HG03280 (cell line): Measurements from ENCODE around the gene COBL.
"Not testable (repeated sequence)": the region's sequence is repeated elsewhere in the genome, so short reads cannot be mapped to it uniquely, and the experiment has no call there.

Experiments
- ATAC-seq: cut with Tn5 transposase; IDR thresholded peaks from one replicate; pipeline ENCODE4 v1.9.1; 2021; ENCODE audit warnings: mild to moderate bottlenecking, moderate library complexity; ENCODE audit not compliant: unreplicated experiment

COBL gene

GRCh38 chr7:51013861-51014511 lies 302.6 kb downstream of the COBL start:
- ATAC-seq = no peak

GRCh38 chr7:51013218-51013786 lies 303.3 kb downstream of the COBL start:
- ATAC-seq = no peak

GRCh38 chr7:51012569-51013217 lies 303.9 kb downstream of the COBL start:
- ATAC-seq = no peak

GRCh38 chr7:51011710-51012350 lies 304.8 kb downstream of the COBL start:
- no peak for ATAC-seq

- no peak for ATAC-seq
Measured at GRCh38 chr7:51010534-51010933, 306.1 kb downstream of the COBL start.

GRCh38 chr7:51009716-51010496 lies 306.7 kb downstream of the COBL start:
- no peak for ATAC-seq

- no peak for ATAC-seq
Measured at GRCh38 chr7:51007551-51008505, 308.8 kb downstream of the COBL start.

- no peak for ATAC-seq
Measured at GRCh38 chr7:51006483-51007235, 309.9 kb downstream of the COBL start.

- no peak for ATAC-seq
Measured at GRCh38 chr7:51005074-51005473, 311.5 kb downstream of the COBL start.

GRCh38 chr7:51000956-51001355 lies 315.7 kb downstream of the COBL start:
- ATAC-seq = no peak

- no peak for ATAC-seq
Measured at GRCh38 chr7:50994753-50995319, 321.8 kb downstream of the COBL start.

GRCh38 chr7:50990214-50990613 lies 326.4 kb downstream of the COBL start:
- not testable (repeated sequence) for ATAC-seq

GRCh38 chr7:50988988-50989387 lies 327.6 kb downstream of the COBL start:
- ATAC-seq = no peak

- ATAC-seq = no peak
Measured at GRCh38 chr7:50988465-50988864, 328.1 kb downstream of the COBL start.

- ATAC-seq = no peak
Measured at GRCh38 chr7:50985096-50985495, 331.5 kb downstream of the COBL start.

GRCh38 chr7:50983850-50984249 lies 332.8 kb downstream of the COBL start:
- ATAC-seq = no peak

- no peak for ATAC-seq
Measured at GRCh38 chr7:50982626-50983025, 334.0 kb downstream of the COBL start.

GRCh38 chr7:50981743-50982142 lies 334.9 kb downstream of the COBL start:
- no peak for ATAC-seq

- ATAC-seq = no peak
Measured at GRCh38 chr7:50980411-50980810, 336.2 kb downstream of the COBL start.
